Loucy (cell line): ENCODE measurements around the gene MTREX.

ENCODE experiments used
- H2AFZ ChIP-seq: fragments of 200-600 bp; sonication (generic); 2 replicates; pipeline ENCODE4 v1.6.0; 2016; ENCODE audit warnings: antibody characterized with exemption, mild to moderate bottlenecking, low read length, moderate library complexity
- H3F3A ChIP-seq: fragments of 200-600 bp; 2 replicates; pipeline ENCODE4 v1.6.0; 2016; ENCODE audit warnings: antibody characterized with exemption, low read depth, mild to moderate bottlenecking
- H3K27me3 ChIP-seq: fragments of 200-600 bp; sonication (generic); 2 replicates; pipeline ENCODE4 v1.6.1; 2014; ENCODE audit warnings: low read length, mild to moderate bottlenecking; ENCODE audit not compliant: insufficient read depth, poor library complexity, severe bottlenecking
- H3K36me3 ChIP-seq: fragments of 200-600 bp; sonication (generic); 2 replicates; pipeline ENCODE4 v1.6.1; 2016; ENCODE audit warnings: low read length; ENCODE audit not compliant: insufficient read depth
- H3K4me1 ChIP-seq: fragments of 200-600 bp; sonication (generic); 2 replicates; pipeline ENCODE4 v1.5.1; 2014; ENCODE audit warnings: low read length, mild to moderate bottlenecking; ENCODE audit not compliant: insufficient read depth, poor library complexity, severe bottlenecking
- H3K4me2 ChIP-seq: fragments of 200-600 bp; sonication (generic); 2 replicates; pipeline ENCODE4 v1.6.0; 2014; ENCODE audit warnings: antibody characterized with exemption, low read length, low read depth, mild to moderate bottlenecking; ENCODE audit not compliant: poor library complexity, severe bottlenecking
- H3K4me3 ChIP-seq: fragments of 200-600 bp; sonication (generic); 2 replicates; pipeline ENCODE4 v1.5.1; 2014; ENCODE audit warnings: low read length, mild to moderate bottlenecking, mixed read lengths; ENCODE audit not compliant: poor library complexity, severe bottlenecking
- H3K79me2 ChIP-seq: fragments of 200-600 bp; sonication (generic); 2 replicates; pipeline ENCODE4 v1.6.1; 2014; ENCODE audit warnings: low read length; ENCODE audit not compliant: insufficient read depth
- H3K9ac ChIP-seq: fragments of 200-600 bp; sonication (generic); 2 replicates; pipeline ENCODE4 v1.6.0; 2014; ENCODE audit warnings: mild to moderate bottlenecking, low read depth, low read length, moderate library complexity; ENCODE audit not compliant: poor library complexity, severe bottlenecking
- H3K9me2 ChIP-seq: fragments of 200-600 bp; sonication (generic); replicated peaks from 2 replicates; pipeline ENCODE4 v1.6.1; 2016; ENCODE audit warnings: low read depth, low read length, mixed read lengths
- H3K9me3 ChIP-seq: fragments of 200-600 bp; sonication (generic); 2 replicates; pipeline ENCODE4 v1.6.1; 2014; ENCODE audit warnings: mild to moderate bottlenecking, antibody characterized with exemption, low read length, low read depth; ENCODE audit not compliant: insufficient read depth
- H4K20me1 ChIP-seq: fragments of 200-600 bp; sonication (generic); 2 replicates; pipeline ENCODE4 v1.6.0; 2014; ENCODE audit warnings: antibody characterized with exemption, low read length, mild to moderate bottlenecking; ENCODE audit not compliant: insufficient read depth, poor library complexity, severe bottlenecking
- CTCF ChIP-seq: fragments of 200-600 bp; sonication (generic); conservative IDR thresholded peaks from 2 replicates; pipeline ENCODE4 v1.5.1; 2014; ENCODE audit warnings: mild to moderate bottlenecking, antibody characterized with exemption, low read length
- EZH2phosphoT487 ChIP-seq: fragments of 200-600 bp; IDR thresholded peaks from 2 replicates; pipeline ENCODE4 v1.6.1; 2018; ENCODE audit warnings: antibody characterized with exemption, mild to moderate bottlenecking, moderate library complexity, borderline replicate concordance

The MTREX gene

DNA sequence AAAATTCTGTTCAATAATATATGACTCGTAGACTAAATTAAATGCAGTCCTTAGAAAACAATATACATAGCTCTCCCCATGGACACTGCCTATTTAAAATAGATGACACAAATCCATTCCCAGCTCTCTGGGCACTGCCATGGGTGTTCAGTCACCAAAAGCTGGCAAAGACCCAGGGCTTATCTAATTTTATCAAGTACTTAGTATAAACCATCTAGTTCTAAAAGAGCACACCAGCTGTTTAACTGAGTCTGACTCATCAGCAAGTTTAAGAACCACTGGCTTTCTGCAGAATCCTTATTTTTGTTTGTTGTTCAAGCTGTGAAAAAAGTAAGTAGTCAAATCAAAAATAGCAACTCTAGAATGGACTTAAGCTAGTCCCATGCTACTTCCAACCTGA is 119.4 kb downstream of the MTREX start:
- Histone ChIP-seq H3F3A (no peaks in the 10 kb centered on the region), H3K9ac (no peak overlapping the region), H4K20me1 (no peaks in the 10 kb centered on the region), H3K4me2 (no peak overlapping the region), H3K4me3 (no peak overlapping the region), H3K4me1 (no peaks in the 10 kb centered on the region), H3K36me3 (peaks cover 80% of the 10 kb centered on the region), H2AFZ (no peak overlapping the region), H3K79me2 (no peaks in the 10 kb centered on the region), H3K9me2 (no peaks in the 10 kb centered on the region), H3K27me3 (no peaks in the 10 kb centered on the region), H3K9me3 (no peaks in the 10 kb centered on the region)
- no peak for TF ChIP-seq EZH2phosphoT487
- TF ChIP-seq CTCF: no peak

GRCh38 chr5:55429221-55429612 is 121.4 kb downstream of the MTREX start:
- no peak overlapping the region for H3K4me2 ChIP-seq
- H3K36me3 ChIP-seq: peaks cover 62% of the 10 kb centered on the region
- no peak for TF ChIP-seq EZH2phosphoT487
- no peak for TF ChIP-seq CTCF
- no peak overlapping the region for H3K9ac ChIP-seq
- no peaks in the 10 kb centered on the region for H3F3A ChIP-seq
- H4K20me1 ChIP-seq: no peaks in the 10 kb centered on the region
- H3K9me2 ChIP-seq: no peaks in the 10 kb centered on the region
- no peak overlapping the region for H3K4me3 ChIP-seq
- H3K79me2 ChIP-seq: no peaks in the 10 kb centered on the region
- H2AFZ ChIP-seq: no peak overlapping the region
- H3K27me3 ChIP-seq: no peaks in the 10 kb centered on the region
- no peaks in the 10 kb centered on the region for H3K9me3 ChIP-seq
- H3K4me1 ChIP-seq: no peaks in the 10 kb centered on the region

DNA sequence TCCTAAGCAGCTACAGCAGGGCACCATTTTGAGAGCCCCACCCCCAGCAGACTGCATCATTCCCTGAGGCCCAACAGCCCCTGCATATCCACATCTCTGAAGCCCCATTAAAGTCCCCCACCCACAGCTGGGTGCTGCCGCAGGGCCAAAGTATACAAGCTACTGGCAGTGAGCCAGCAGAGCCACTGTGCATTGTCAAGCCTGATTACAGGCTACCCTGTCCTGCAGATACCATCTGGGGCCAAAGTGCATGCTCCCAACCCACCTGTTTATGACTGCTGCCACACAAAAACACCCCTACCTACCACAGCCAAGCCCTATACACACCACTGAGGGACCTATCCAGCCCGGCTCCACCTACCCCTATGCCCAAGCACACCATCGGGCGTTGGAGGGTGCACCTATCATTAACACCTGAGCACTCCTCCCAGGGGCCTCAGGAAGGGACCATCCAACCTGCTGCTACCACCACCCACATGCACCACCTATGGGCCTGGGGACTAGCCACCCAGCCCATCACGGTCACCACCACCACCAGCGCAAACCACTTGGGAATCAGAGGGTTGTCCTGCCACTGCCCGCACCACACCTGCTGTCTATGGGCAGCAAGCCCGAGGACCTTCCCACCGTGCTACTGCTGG is 121.9 kb downstream of the MTREX start:
- Histone ChIP-seq H3K9me3 (no peaks in the 10 kb centered on the region), H3K9ac (no peak overlapping the region), H3K27me3 (no peaks in the 10 kb centered on the region), H3K9me2 (no peaks in the 10 kb centered on the region), H3K36me3 (peaks cover 57% of the 10 kb centered on the region), H3K4me3 (no peak overlapping the region), H4K20me1 (no peaks in the 10 kb centered on the region), H3K79me2 (no peaks in the 10 kb centered on the region), H2AFZ (no peak overlapping the region), H3F3A (no peaks in the 10 kb centered on the region), H3K4me1 (no peaks in the 10 kb centered on the region), H3K4me2 (no peak overlapping the region)
- TF ChIP-seq EZH2phosphoT487 (no peak), CTCF (no peak)
